ENCODE results near the gene KAT8. TPM values are rescaled to one million over a fixed set of nuclear protein-coding genes. Genes with fewer than 3 reads are reported as not detected.

The KAT8 gene
- total and polyA plus RNA-seq, 2 of the 13 experiments (the other 11 are each of a cell fraction or from before 2014, with no cell fraction given): 79.0 to 84.2 TPM

DNA sequence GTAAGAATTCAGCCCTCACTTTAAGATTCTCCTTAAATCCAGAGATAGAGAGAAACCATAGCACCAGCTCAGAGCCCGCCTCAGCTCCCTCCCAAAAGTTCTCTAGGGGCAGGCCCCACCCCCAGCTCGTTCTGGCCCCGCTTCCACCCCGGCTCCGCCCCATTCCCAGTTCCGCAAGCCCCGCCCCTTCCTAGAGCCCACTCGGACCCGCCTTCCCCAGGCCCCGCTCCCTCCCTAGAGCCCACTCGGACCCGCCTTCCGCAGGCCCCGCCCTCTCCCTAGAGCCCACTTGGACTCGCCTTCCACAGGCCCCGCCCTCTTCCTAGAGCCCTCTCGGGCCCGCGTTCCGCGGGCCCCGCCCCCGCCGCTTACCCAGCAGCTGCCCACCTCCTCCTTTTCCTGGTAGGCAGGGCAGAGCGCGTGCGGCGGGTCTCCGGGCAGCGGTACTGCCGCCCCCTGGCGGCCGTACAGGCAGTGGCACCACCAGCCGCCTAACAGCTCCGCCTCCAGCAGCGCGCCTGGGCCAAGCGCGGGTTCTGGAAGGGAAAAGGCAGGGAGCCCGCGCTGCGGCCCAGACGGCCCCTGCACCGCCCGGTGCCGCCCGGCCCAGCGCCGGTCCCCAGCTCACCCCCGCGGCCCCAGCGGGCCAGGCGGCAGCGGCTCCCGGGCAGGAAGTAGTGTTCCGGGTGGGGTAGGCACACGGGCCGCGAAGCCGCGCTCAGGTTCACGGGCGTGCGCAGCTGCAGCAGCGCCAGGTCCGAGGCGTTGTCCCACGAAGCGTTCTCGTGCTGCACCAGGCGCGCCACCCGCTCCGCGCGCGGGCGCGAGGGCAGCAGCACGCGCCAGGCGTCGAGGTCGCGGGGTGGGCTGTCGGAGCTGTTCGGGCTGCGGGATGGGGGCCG, 24.9 kb downstream of the KAT8 start (continued):
- peak; percentile 63; the same call in 1 of the 2 replicates for TF ChIP-seq UBTF (CRISPR knock-in tag; IDR thresholded peaks at IDR 0.05)
- TF ChIP-seq ATF3 (CRISPR knock-in tag; IDR thresholded peaks at IDR 0.05): peak; percentile 27; the same call in 1 of the 2 replicates
- TF ChIP-seq, protein P1, sequence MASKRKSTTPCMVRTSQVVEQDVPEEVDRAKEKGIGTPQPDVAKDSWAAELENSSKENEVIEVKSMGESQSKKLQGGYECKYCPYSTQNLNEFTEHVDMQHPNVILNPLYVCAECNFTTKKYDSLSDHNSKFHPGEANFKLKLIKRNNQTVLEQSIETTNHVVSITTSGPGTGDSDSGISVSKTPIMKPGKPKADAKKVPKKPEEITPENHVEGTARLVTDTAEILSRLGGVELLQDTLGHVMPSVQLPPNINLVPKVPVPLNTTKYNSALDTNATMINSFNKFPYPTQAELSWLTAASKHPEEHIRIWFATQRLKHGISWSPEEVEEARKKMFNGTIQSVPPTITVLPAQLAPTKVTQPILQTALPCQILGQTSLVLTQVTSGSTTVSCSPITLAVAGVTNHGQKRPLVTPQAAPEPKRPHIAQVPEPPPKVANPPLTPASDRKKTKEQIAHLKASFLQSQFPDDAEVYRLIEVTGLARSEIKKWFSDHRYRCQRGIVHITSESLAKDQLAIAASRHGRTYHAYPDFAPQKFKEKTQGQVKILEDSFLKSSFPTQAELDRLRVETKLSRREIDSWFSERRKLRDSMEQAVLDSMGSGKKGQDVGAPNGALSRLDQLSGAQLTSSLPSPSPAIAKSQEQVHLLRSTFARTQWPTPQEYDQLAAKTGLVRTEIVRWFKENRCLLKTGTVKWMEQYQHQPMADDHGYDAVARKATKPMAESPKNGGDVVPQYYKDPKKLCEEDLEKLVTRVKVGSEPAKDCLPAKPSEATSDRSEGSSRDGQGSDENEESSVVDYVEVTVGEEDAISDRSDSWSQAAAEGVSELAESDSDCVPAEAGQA (IDR thresholded peaks at IDR 0.05; ENCODE audit: low read depth): 0 out of 2 replicates have a peak, but pooled peaks have one; percentile 31
- TF ChIP-seq, protein P1 (CRISPR knock-in tag; IDR thresholded peaks at IDR 0.05; ENCODE audit: borderline replicate concordance): no peak
- TF ChIP-seq, protein P2, sequence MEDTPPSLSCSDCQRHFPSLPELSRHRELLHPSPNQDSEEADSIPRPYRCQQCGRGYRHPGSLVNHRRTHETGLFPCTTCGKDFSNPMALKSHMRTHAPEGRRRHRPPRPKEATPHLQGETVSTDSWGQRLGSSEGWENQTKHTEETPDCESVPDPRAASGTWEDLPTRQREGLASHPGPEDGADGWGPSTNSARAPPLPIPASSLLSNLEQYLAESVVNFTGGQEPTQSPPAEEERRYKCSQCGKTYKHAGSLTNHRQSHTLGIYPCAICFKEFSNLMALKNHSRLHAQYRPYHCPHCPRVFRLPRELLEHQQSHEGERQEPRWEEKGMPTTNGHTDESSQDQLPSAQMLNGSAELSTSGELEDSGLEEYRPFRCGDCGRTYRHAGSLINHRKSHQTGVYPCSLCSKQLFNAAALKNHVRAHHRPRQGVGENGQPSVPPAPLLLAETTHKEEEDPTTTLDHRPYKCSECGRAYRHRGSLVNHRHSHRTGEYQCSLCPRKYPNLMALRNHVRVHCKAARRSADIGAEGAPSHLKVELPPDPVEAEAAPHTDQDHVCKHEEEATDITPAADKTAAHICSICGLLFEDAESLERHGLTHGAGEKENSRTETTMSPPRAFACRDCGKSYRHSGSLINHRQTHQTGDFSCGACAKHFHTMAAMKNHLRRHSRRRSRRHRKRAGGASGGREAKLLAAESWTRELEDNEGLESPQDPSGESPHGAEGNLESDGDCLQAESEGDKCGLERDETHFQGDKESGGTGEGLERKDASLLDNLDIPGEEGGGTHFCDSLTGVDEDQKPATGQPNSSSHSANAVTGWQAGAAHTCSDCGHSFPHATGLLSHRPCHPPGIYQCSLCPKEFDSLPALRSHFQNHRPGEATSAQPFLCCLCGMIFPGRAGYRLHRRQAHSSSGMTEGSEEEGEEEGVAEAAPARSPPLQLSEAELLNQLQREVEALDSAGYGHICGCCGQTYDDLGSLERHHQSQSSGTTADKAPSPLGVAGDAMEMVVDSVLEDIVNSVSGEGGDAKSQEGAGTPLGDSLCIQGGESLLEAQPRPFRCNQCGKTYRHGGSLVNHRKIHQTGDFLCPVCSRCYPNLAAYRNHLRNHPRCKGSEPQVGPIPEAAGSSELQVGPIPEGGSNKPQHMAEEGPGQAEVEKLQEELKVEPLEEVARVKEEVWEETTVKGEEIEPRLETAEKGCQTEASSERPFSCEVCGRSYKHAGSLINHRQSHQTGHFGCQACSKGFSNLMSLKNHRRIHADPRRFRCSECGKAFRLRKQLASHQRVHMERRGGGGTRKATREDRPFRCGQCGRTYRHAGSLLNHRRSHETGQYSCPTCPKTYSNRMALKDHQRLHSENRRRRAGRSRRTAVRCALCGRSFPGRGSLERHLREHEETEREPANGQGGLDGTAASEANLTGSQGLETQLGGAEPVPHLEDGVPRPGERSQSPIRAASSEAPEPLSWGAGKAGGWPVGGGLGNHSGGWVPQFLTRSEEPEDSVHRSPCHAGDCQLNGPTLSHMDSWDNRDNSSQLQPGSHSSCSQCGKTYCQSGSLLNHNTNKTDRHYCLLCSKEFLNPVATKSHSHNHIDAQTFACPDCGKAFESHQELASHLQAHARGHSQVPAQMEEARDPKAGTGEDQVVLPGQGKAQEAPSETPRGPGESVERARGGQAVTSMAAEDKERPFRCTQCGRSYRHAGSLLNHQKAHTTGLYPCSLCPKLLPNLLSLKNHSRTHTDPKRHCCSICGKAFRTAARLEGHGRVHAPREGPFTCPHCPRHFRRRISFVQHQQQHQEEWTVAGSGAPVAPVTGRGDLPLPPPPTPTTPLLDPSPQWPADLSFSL (CRISPR knock-in tag; IDR thresholded peaks at IDR 0.05): no peak
- peak; percentile 99 for TF ChIP-seq RAD21 (CRISPR knock-in tag; IDR thresholded peaks at IDR 0.05)
- TF ChIP-seq NBN (conservative IDR thresholded peaks at IDR 0.05): no peak
- no peak for TF ChIP-seq THYN1 (CRISPR knock-in tag; IDR thresholded peaks at IDR 0.05; ENCODE audit: borderline replicate concordance, low read depth)
- TF ChIP-seq FUBP1 (CRISPR knock-in tag; IDR thresholded peaks at IDR 0.05; ENCODE audit: borderline replicate concordance): peak; percentile 81; the same call in 1 of the 2 replicates

Measured in HepG2 (cell line).